SK-MEL-5 (cell line): ENCODE data around the gene DCLK2. TPM values are rescaled to one million over a fixed set of nuclear protein-coding genes. Genes with fewer than 3 reads are reported as not detected.

Experiments
- DNase-seq: peaks from one replicate; pipeline ENCODE4 v3.0.0-alpha.2; 2016; ENCODE audit warnings: low read depth, low spot score
- in situ Hi-C: cut with HindIII; loops from 2 replicates; pipeline ENCODE4 v1.10.0; 2016; ENCODE audit warnings: low sequenced_read_pairs, high pct_unique_total_duplicates, low pct_unique_long_range_greater_than_20kb
- total RNA-seq: library from RNA; depleted of rRNA; stranded (reverse); fragments of >200 nt; shearing (Covaris generic); gene quantifications from 2 replicates; pipeline ENCODE4 v1.2.3, GENCODE V29; 2014

DCLK2 gene
- total RNA-seq, 1 experiment from 2014 or later: 0.37 TPM

- no peak for DNase-seq
- in situ Hi-C loops: no loop called here
Measured at GRCh38 chr4:150096625-150097024, 18.4 kb downstream of the DCLK2 start.

GRCh38 chr4:150098214-150098613 lies 20.0 kb downstream of the DCLK2 start:
- in situ Hi-C loops: no loop called here
- no peak for DNase-seq

GRCh38 chr4:150104404-150105027 lies 26.3 kb downstream of the DCLK2 start:
- in situ Hi-C loops: no loop called here
- DNase-seq: no peak

- in situ Hi-C loops: no loop called here
- no peak for DNase-seq
Measured at GRCh38 chr4:150106886-150107285, 28.6 kb downstream of the DCLK2 start.

- in situ Hi-C loops: no loop called here
- DNase-seq: no peak
Measured at GRCh38 chr4:150108691-150109090, 30.4 kb downstream of the DCLK2 start.

- no peak for DNase-seq
- in situ Hi-C loops: no loop called here
Measured at GRCh38 chr4:150114641-150115040, 36.4 kb downstream of the DCLK2 start.

- DNase-seq: no peak
- in situ Hi-C loops: no loop called here
Measured at GRCh38 chr4:150115851-150116250, 37.6 kb downstream of the DCLK2 start.

- DNase-seq: no peak
- in situ Hi-C loops: no loop called here
Measured at GRCh38 chr4:150116506-150116905, 38.3 kb downstream of the DCLK2 start.

GRCh38 chr4:150117094-150117493 lies 38.8 kb downstream of the DCLK2 start:
- no peak for DNase-seq
- in situ Hi-C loops: no loop called here

- DNase-seq: no peak
- in situ Hi-C loops: no loop called here
Measured at GRCh38 chr4:150117629-150118028, 39.4 kb downstream of the DCLK2 start.

GRCh38 chr4:150119492-150119891 lies 41.2 kb downstream of the DCLK2 start:
- in situ Hi-C loops: no loop called here
- DNase-seq: no peak

GRCh38 chr4:150123087-150123486 lies 44.8 kb downstream of the DCLK2 start:
- no peak for DNase-seq
- in situ Hi-C loops: no loop called here

- in situ Hi-C loops: no loop called here
- DNase-seq: no peak
Measured at GRCh38 chr4:150123796-150124677, 45.8 kb downstream of the DCLK2 start.

GRCh38 chr4:150126201-150126863 lies 48.1 kb downstream of the DCLK2 start:
- no peak for DNase-seq
- in situ Hi-C loops: no loop called here

GRCh38 chr4:150126864-150127203 lies 48.6 kb downstream of the DCLK2 start:
- in situ Hi-C loops: no loop called here
- DNase-seq: no peak

- no peak for DNase-seq
Measured at GRCh38 chr4:150127757-150128156, 49.5 kb downstream of the DCLK2 start.

GRCh38 chr4:150130933-150131332 lies 52.7 kb downstream of the DCLK2 start:
- in situ Hi-C loops: no loop called here
- DNase-seq: no peak

More at GRCh38 chr4:150127757-150128156, 49.5 kb downstream of the DCLK2 start:
- in situ Hi-C loops: no loop called here

- in situ Hi-C loops: no loop called here
Measured at GRCh38 chr4:150131581-150132228, 53.5 kb downstream of the DCLK2 start.

More at GRCh38 chr4:150131581-150132228, 53.5 kb downstream of the DCLK2 start:
- DNase-seq: no peak
